ENCODE data around the gene NAXD.

Gene NAXD

GRCh38 chr13:110620596-110620995, 5.3 kb downstream of the NAXD start:
- no peak for TF ChIP-seq CTCF (conservative IDR thresholded peaks at IDR 0.05; ENCODE audit: control insufficient read depth, insufficient read depth, low read depth, low read length)
- H3K4me3 ChIP-seq (ENCODE audit: control insufficient read depth, low read depth, low read length): no peak overlapping the region
- DNase-seq (ENCODE audit: low read depth): no peak

GRCh38 chr13:110624766-110625756, 9.7 kb downstream of the NAXD start:
- TF ChIP-seq CTCF (conservative IDR thresholded peaks at IDR 0.05; ENCODE audit: control insufficient read depth, insufficient read depth, low read depth, low read length): no peak
- DNase-seq (ENCODE audit: low read depth): no peak
- H3K4me3 ChIP-seq (ENCODE audit: control insufficient read depth, low read depth, low read length): no peak overlapping the region

- H3K4me3 ChIP-seq (ENCODE audit: control insufficient read depth, low read depth, low read length): no peak overlapping the region
- no peak for DNase-seq (ENCODE audit: low read depth)
- TF ChIP-seq CTCF (conservative IDR thresholded peaks at IDR 0.05; ENCODE audit: control insufficient read depth, insufficient read depth, low read depth, low read length): no peak
Measured at GRCh38 chr13:110625771-110626321, 10.5 kb downstream of the NAXD start.

GRCh38 chr13:110626521-110626920, 11.2 kb downstream of the NAXD start:
- no peak for DNase-seq (ENCODE audit: low read depth)
- no peak overlapping the region for H3K4me3 ChIP-seq (ENCODE audit: control insufficient read depth, low read depth, low read length)
- TF ChIP-seq CTCF (conservative IDR thresholded peaks at IDR 0.05; ENCODE audit: control insufficient read depth, insufficient read depth, low read depth, low read length): no peak

GRCh38 chr13:110627351-110627750, 12.0 kb downstream of the NAXD start:
- no peak overlapping the region for H3K4me3 ChIP-seq (ENCODE audit: control insufficient read depth, low read depth, low read length)
- no peak for DNase-seq (ENCODE audit: low read depth)
- no peak for TF ChIP-seq CTCF (conservative IDR thresholded peaks at IDR 0.05; ENCODE audit: control insufficient read depth, insufficient read depth, low read depth, low read length)

GRCh38 chr13:110627761-110628476, 12.6 kb downstream of the NAXD start:
- no peak for DNase-seq (ENCODE audit: low read depth)
- H3K4me3 ChIP-seq (ENCODE audit: control insufficient read depth, low read depth, low read length): no peak overlapping the region
- TF ChIP-seq CTCF (conservative IDR thresholded peaks at IDR 0.05; ENCODE audit: control insufficient read depth, insufficient read depth, low read depth, low read length): no peak
